Transverse colon (tissue), 4 donors: ENCODE data around the gene SLC39A6. TPM values are rescaled to one million over a fixed set of nuclear protein-coding genes. Genes with fewer than 3 reads are reported as not detected.

Source experiments
- DNase-seq: peaks from one replicate; pipeline ENCODE4 v3.0.0-alpha.2; 2019
- H3K27ac ChIP-seq, 4 donors: fragments of 200-600 bp; sonication (generic); 2 replicates each; pipeline ENCODE4 v1.5.1; 2016 to 2018; ENCODE audit warnings: inconsistent platforms in 4 of 4
- H3K27me3 ChIP-seq: fragments of 200-600 bp; sonication (generic); 2 replicates; pipeline ENCODE4 v1.5.1; 2017; ENCODE audit warnings: inconsistent platforms
- H3K36me3 ChIP-seq, 4 donors: fragments of 200-600 bp; sonication (generic); 2 replicates each; pipeline ENCODE4 v1.5.1; 2017 to 2019; ENCODE audit warnings: inconsistent platforms in 4 of 4
- H3K4me1 ChIP-seq, 4 donors: fragments of 200-600 bp; sonication (generic); 2 replicates each; pipeline ENCODE4 v1.5.1; 2017 to 2020; ENCODE audit warnings: inconsistent platforms in 4 of 4
- H3K4me3 ChIP-seq, 4 donors: fragments of 200-600 bp; sonication (generic); 1 replicate in 1 of 4; 2 replicates in 3 of 4; pipeline versions ENCODE4 v1.5.1 to v1.6.1; 2017 to 2019; ENCODE audit warnings: inconsistent platforms in 4 of 4
- H3K9me3 ChIP-seq, 2 donors: fragments of 200-600 bp; sonication (generic); 2 replicates each; pipeline ENCODE4 v1.5.1; 2017 to 2019; ENCODE audit warnings: inconsistent platforms in 2 of 2
- CTCF ChIP-seq, 5 experiments: fragments of 200-600 bp in 3 of 5; fragments of 450-650 bp in 2 of 5; sonication (generic) in 3 of 5; IDR thresholded peaks; 1 replicate in 2 of 5; 2 replicates in 3 of 5; pipeline ENCODE4 v1.5.1; 2016 to 2017; ENCODE audit warnings: antibody characterized with exemption in 5 of 5, inconsistent platforms in 3 of 5, mild to moderate bottlenecking in 2 of 5, moderate library complexity in 1 of 5
- EP300 ChIP-seq: sonication (generic); formaldehyde crosslinking; IDR thresholded peaks from one replicate; pipeline ENCODE4 v1.6.1; 2017; ENCODE audit warnings: antibody characterized with exemption, low read depth
- POLR2A ChIP-seq: fragments of 450-650 bp; IDR thresholded peaks from one replicate; pipeline ENCODE4 v1.6.1; 2016; ENCODE audit warnings: antibody characterized with exemption, mild to moderate bottlenecking, moderate library complexity
- POLR2AphosphoS5 ChIP-seq, 3 donors: sonication (generic); formaldehyde crosslinking; IDR thresholded peaks; one replicate each; pipeline ENCODE4 v1.6.1; 2016; ENCODE audit warnings: antibody characterized with exemption in 3 of 3
- WGBS, 2 donors: methylation state at CpG; one replicate each; pipeline ENCODE4 v1.1.5; 2018; ENCODE audit warnings: low coverage in 1 of 2; 5-methylcytosine and 5-hydroxymethylcytosine counted together
- in situ Hi-C, 4 donors: fragments of 200-750 bp; cut with MboI; loops; one replicate each; pipeline versions ENCODE4 v1.15.0 to v1.15.1; 2017; ENCODE audit warnings: low sequenced_read_pairs in 3 of 4, low pct_ligation_motif_present in 1 of 4, low pct_unique_long_range_greater_than_20kb in 1 of 4
- intact Hi-C: fragments of 100-400 bp; cut with DNase I; formaldehyde crosslinking; loops from one replicate; pipeline ENCODE4 v1.15.1; 2023; ENCODE audit warnings: low total_unique reads
- total RNA-seq, 4 donors: library from RNA; depleted of rRNA; stranded (reverse); fragments of >200 nt; gene quantifications; one replicate each; pipeline ENCODE4 v1.1.0, GENCODE V29; 2016

The SLC39A6 gene
- total RNA-seq, 4 donors from 2014 or later: 4.5 to 24.3 (median 19.6) TPM

DNA sequence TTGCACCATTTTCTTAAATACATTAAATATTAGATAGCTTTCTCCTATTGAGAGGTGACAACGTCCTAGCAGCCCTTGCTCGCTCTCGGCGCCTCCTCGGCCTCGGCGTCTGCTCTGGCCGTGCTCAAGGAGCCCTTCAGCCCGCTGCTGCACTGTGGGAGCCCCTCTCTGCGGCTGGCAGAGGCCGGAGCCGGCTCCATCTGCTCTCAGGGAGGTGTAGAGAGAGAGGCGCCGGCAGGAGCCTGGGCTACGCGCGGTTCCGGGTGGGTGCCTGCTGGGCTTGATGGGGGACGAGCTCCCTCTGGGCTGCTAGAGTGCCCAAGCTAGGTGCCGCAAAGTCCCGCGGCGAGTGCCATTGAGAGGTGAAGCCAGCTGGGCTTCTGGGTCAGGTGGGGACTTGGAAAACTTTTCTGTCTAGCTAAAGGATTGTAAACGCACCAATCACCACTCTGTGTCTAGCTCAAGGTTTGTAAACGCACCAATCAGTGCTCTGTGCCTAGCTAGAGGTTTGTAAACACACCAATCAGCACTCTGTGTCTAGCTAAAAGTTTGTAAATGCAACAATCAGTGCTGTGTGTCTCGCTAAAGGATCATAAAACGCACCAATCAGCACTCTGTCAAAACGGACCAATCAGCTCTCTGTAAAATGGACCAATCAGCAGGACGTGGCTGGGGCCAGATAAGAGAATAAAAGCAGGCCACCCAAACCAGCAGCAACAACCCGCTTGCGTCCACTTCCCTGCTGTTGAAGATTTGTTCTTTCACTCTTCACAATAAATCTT, 64.9 kb downstream of the SLC39A6 start:
- Histone ChIP-seq H3K9me3 (no peaks in the 10 kb centered on the region), H3K4me1 (peaks cover 0 to 15% (median 11%) of the 10 kb centered on the region in 4 donors), H3K27ac (no peak overlapping the region), H3K27me3 (no peaks in the 10 kb centered on the region), H3K36me3 (no peaks in the 10 kb centered on the region), H3K4me3 (no peak overlapping the region)
- intact Hi-C loops (no loop called here), in situ Hi-C loops (no loop called here)
- TF ChIP-seq POLR2AphosphoS5 (IDR thresholded peaks at IDR 0.05) (no peak), CTCF (IDR thresholded peaks at IDR 0.05) (no peak), POLR2A (no peak), EP300 (no peak)
- no peak for DNase-seq
- WGBS, 2 donors: 93 to 96% methylated on average over 2 to 30 of the region's 31 CpGs

DNA sequence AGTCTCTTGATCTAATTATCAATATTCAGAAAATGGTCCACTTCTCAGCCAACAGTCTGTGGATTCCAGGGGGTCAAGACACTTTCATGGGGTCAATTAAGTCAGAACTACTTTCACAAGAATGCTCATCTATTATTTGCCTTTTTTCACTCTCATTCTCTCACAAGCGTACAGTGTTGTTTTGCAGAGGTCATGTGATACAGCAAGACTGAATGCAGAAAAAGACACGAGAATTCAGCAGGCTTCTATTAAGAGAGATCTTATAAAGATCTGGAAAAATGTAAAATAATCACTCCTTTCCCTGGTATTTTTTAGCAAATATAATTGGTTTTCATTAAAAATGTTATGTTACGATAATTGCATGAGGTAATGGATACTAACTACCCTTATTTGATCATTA, 70.5 kb downstream of the SLC39A6 start:
- intact Hi-C loops (no loop called here), in situ Hi-C loops (no loop called here)
- Histone ChIP-seq H3K4me1 (no peaks in the 10 kb centered on the region), H3K27ac (no peak overlapping the region), H3K36me3 (no peaks in the 10 kb centered on the region), H3K9me3 (no peaks in the 10 kb centered on the region), H3K27me3 (no peaks in the 10 kb centered on the region), H3K4me3 (no peak overlapping the region)
- no peak for DNase-seq
- no peak for TF ChIP-seq POLR2AphosphoS5 (IDR thresholded peaks at IDR 0.05)
- TF ChIP-seq EP300: no peak
- no peak for TF ChIP-seq POLR2A
- no peak for TF ChIP-seq CTCF (IDR thresholded peaks at IDR 0.05)
- WGBS, 2 donors: 94 to 98% methylated on average over 3 of the region's 3 CpGs

Other genes with a start within 250 kb of the SLC39A6 start
- gene RPRD1A, start 61.8 kb downstream of the SLC39A6 start, total RNA-seq: 10 to 100 TPM; 34.4 to 59.9 (median 44.3) TPM
- gene ELP2, start 559 bp upstream of the SLC39A6 start, total RNA-seq: 10 to 100 TPM; 23.2 to 59.5 (median 49.6) TPM
- gene MOCOS, start 58.2 kb upstream of the SLC39A6 start, total RNA-seq: 1 to 10 TPM; 2.6 to 5.7 (median 4.4) TPM
- gene FHOD3, start 168.4 kb upstream of the SLC39A6 start, total RNA-seq: 10 to 100 TPM in 2 of 4 donors, 1 to 10 TPM in 2; 3.5 to 40.0 (median 14.5) TPM